Peyer's patch (tissue), 4 donors: Measurements from ENCODE around the gene THSD7A. TPM values are rescaled to one million over a fixed set of nuclear protein-coding genes. Genes with fewer than 3 reads are reported as not detected.

Experiments used
- DNase-seq, 3 donors: peaks; one replicate each; pipeline ENCODE4 v3.0.0-alpha.2; 2017 to 2019
- H3K27ac ChIP-seq, 4 donors: fragments of 200-600 bp; sonication (generic); one replicate each; pipeline ENCODE4 v1.5.1; 2016 to 2019
- H3K27me3 ChIP-seq, 2 donors: fragments of 200-600 bp; sonication (generic); one replicate each; pipeline ENCODE4 v1.5.1; 2019
- H3K36me3 ChIP-seq, 3 donors: fragments of 200-600 bp; sonication (generic); one replicate each; pipeline ENCODE4 v1.5.1; 2016 to 2019
- H3K4me1 ChIP-seq, 4 donors: fragments of 200-600 bp; sonication (generic); one replicate each; pipeline ENCODE4 v1.5.1; 2016 to 2019
- H3K4me3 ChIP-seq, 4 donors: fragments of 200-600 bp; sonication (generic); 1 replicate in 3 of 4; 2 replicates in 1 of 4; pipeline ENCODE4 v1.5.1; 2016 to 2019; ENCODE audit warnings: mild to moderate bottlenecking in 1 of 4
- H3K9me3 ChIP-seq, 4 donors: fragments of 200-600 bp; sonication (generic); one replicate each; pipeline ENCODE4 v1.5.1; 2016 to 2019; ENCODE audit warnings: mild to moderate bottlenecking in 1 of 4
- CTCF ChIP-seq, 6 experiments: fragments of 450-650 bp in 4 of 6; fragments of 200-600 bp in 2 of 6; sonication (generic) in 1 of 6; IDR thresholded peaks; one replicate each; pipeline ENCODE4 v1.5.1; 2017 to 2019; ENCODE audit warnings: antibody characterized with exemption in 6 of 6, mild to moderate bottlenecking in 3 of 6, moderate library complexity in 1 of 6
- POLR2A ChIP-seq, 2 donors: fragments of 450-650 bp; IDR thresholded peaks; one replicate each; pipeline ENCODE4 v1.5.1; 2017; ENCODE audit warnings: antibody characterized with exemption in 2 of 2, mild to moderate bottlenecking in 2 of 2, moderate library complexity in 2 of 2
- total RNA-seq, 4 donors: library from RNA; depleted of rRNA; stranded (reverse); fragments of >200 nt; gene quantifications; one replicate each; pipeline ENCODE4 v1.1.0, GENCODE V29; 2016

Gene THSD7A
- total RNA-seq, 4 donors from 2014 or later: 0.53 to 4.1 (median 2.1) TPM

GRCh38 chr7:11667071-11667809, 164.8 kb downstream of the THSD7A start:
- Histone ChIP-seq H3K4me3 (no peak overlapping the region), H3K9me3 (no peaks in the 10 kb centered on the region), H3K4me1 (no peaks in the 10 kb centered on the region), H3K27ac (no peak overlapping the region), H3K36me3 (no peaks in the 10 kb centered on the region), H3K27me3 (no peaks in the 10 kb centered on the region)
- TF ChIP-seq POLR2A (IDR thresholded peaks at IDR 0.05): no peak
- no peak for TF ChIP-seq CTCF (IDR thresholded peaks at IDR 0.05)
- no peak for DNase-seq

- Histone ChIP-seq H3K27me3 (no peaks in the 10 kb centered on the region), H3K4me1 (no peaks in the 10 kb centered on the region), H3K4me3 (no peak overlapping the region), H3K36me3 (no peaks in the 10 kb centered on the region), H3K9me3 (no peaks in the 10 kb centered on the region), H3K27ac (no peak overlapping the region)
- no peak for DNase-seq
- TF ChIP-seq POLR2A (IDR thresholded peaks at IDR 0.05) (no peak), CTCF (IDR thresholded peaks at IDR 0.05) (no peak)
These were observed 166.6 kb downstream of the THSD7A start for GRCh38 chr7:11665357-11665756.

GRCh38 chr7:11655642-11656041, 176.4 kb downstream of the THSD7A start:
- no peaks in the 10 kb centered on the region for H3K36me3 ChIP-seq
- no peaks in the 10 kb centered on the region for H3K9me3 ChIP-seq
- H3K27ac ChIP-seq: no peak overlapping the region
- no peak for DNase-seq
- no peak overlapping the region for H3K4me3 ChIP-seq
- H3K4me1 ChIP-seq: no peaks in the 10 kb centered on the region
- H3K27me3 ChIP-seq: no peaks in the 10 kb centered on the region
- no peak for TF ChIP-seq POLR2A (IDR thresholded peaks at IDR 0.05)
- TF ChIP-seq CTCF (IDR thresholded peaks at IDR 0.05): no peak

- TF ChIP-seq POLR2A (IDR thresholded peaks at IDR 0.05): no peak
- no peak for TF ChIP-seq CTCF (IDR thresholded peaks at IDR 0.05)
- no peak overlapping the region for H3K4me3 ChIP-seq
- no peaks in the 10 kb centered on the region for H3K9me3 ChIP-seq
- no peak overlapping the region for H3K27ac ChIP-seq
- H3K27me3 ChIP-seq: no peaks in the 10 kb centered on the region
- H3K4me1 ChIP-seq: no peaks in the 10 kb centered on the region
- no peak for DNase-seq
- H3K36me3 ChIP-seq: no peaks in the 10 kb centered on the region
These were observed 176.8 kb downstream of the THSD7A start for GRCh38 chr7:11655163-11655562.

- TF ChIP-seq POLR2A (IDR thresholded peaks at IDR 0.05): no peak
- H3K4me3 ChIP-seq: no peak overlapping the region
- no peaks in the 10 kb centered on the region for H3K27me3 ChIP-seq
- no peak overlapping the region for H3K27ac ChIP-seq
- no peak for DNase-seq
- no peaks in the 10 kb centered on the region for H3K36me3 ChIP-seq
- no peaks in the 10 kb centered on the region for H3K9me3 ChIP-seq
- no peaks in the 10 kb centered on the region for H3K4me1 ChIP-seq
These were observed 181.5 kb downstream of the THSD7A start for GRCh38 chr7:11650500-11650899.

GRCh38 chr7:11650030-11650429, 182.0 kb downstream of the THSD7A start:
- Histone ChIP-seq H3K27me3 (no peaks in the 10 kb centered on the region), H3K4me3 (no peak overlapping the region)

More at GRCh38 chr7:11650030-11650429, 182.0 kb downstream of the THSD7A start:
- TF ChIP-seq CTCF (IDR thresholded peaks at IDR 0.05) (no peak), POLR2A (IDR thresholded peaks at IDR 0.05) (no peak)
- no peak for DNase-seq
- no peaks in the 10 kb centered on the region for H3K4me1 ChIP-seq
- H3K9me3 ChIP-seq: no peaks in the 10 kb centered on the region
- H3K36me3 ChIP-seq: no peaks in the 10 kb centered on the region
- no peak overlapping the region for H3K27ac ChIP-seq
